Subcutaneous abdominal adipose tissue (tissue), 5 donors: ENCODE results near the gene INIP.
"Not testable (repeated sequence)": the region's sequence is repeated elsewhere in the genome, so short reads cannot be mapped to it uniquely, and the experiment has no call there.

Experiments used
- H3K27ac ChIP-seq: one replicate; pipeline ENCODE4 v1.7.0; 2013; ENCODE audit warnings: low read depth, mild to moderate bottlenecking, inconsistent platforms, low read length, moderate library complexity
- H3K27me3 ChIP-seq, 5 donors: one replicate each; pipeline ENCODE4 v1.7.0; 2013; ENCODE audit warnings: low read length in 5 of 5, inconsistent platforms in 1 of 5; ENCODE audit not compliant: control insufficient read depth in 5 of 5, insufficient read depth in 4 of 5
- H3K36me3 ChIP-seq, 5 donors: one replicate each; pipeline ENCODE4 v1.7.0; 2013; ENCODE audit warnings: low read length in 5 of 5; ENCODE audit not compliant: control insufficient read depth in 5 of 5, insufficient read depth in 5 of 5
- H3K4me1 ChIP-seq, 5 donors: one replicate each; pipeline ENCODE4 v1.7.0; 2013; ENCODE audit warnings: low read length in 5 of 5, mild to moderate bottlenecking in 3 of 5, moderate library complexity in 1 of 5; ENCODE audit not compliant: control insufficient read depth in 5 of 5, insufficient read depth in 5 of 5
- H3K4me3 ChIP-seq, 5 donors: one replicate each; pipeline ENCODE4 v1.7.0; 2013; ENCODE audit warnings: low read length in 5 of 5, low read depth in 1 of 5
- H3K9ac ChIP-seq, 5 donors: one replicate each; pipeline ENCODE4 v1.7.0; 2013; ENCODE audit warnings: low read length in 5 of 5, mild to moderate bottlenecking in 4 of 5, moderate library complexity in 3 of 5
- H3K9me3 ChIP-seq, 5 donors: one replicate each; pipeline ENCODE4 v1.7.0; 2013; ENCODE audit warnings: low read length in 5 of 5; ENCODE audit not compliant: control insufficient read depth in 5 of 5
- donor health status: healthy.
- donor health status: healthy.
- donor health status: healthy.
- donor health status: healthy.
- donor health status: healthy.

The INIP gene

GRCh38 chr9:112689161-112689740 lies 28.7 kb downstream of the INIP start:
- Histone ChIP-seq H3K4me3 (no peak overlapping the region), H3K9ac (no peak overlapping the region), H3K36me3 (peaks cover 25 to 63% (median 35%) of the 10 kb centered on the region in 5 donors), H3K27ac (no peak overlapping the region), H3K9me3 (no peaks in the 10 kb centered on the region), H3K4me1 (peaks cover 0 to 2% (median 0%) of the 10 kb centered on the region in 5 donors), H3K27me3 (no peaks in the 10 kb centered on the region)

GRCh38 chr9:112680731-112681402 lies 37.0 kb downstream of the INIP start:
- H3K27ac ChIP-seq: no peak overlapping the region
- no peak overlapping the region for H3K9ac ChIP-seq
- no peaks in the 10 kb centered on the region for H3K4me1 ChIP-seq
- H3K4me3 ChIP-seq: no peak overlapping the region
- no peaks in the 10 kb centered on the region for H3K27me3 ChIP-seq
- H3K36me3 ChIP-seq: peaks cover 0 to 8% (median 2%) of the 10 kb centered on the region in 5 donors
- peaks cover 0 to 19% (median 18%) of the 10 kb centered on the region in 5 donors for H3K9me3 ChIP-seq

DNA sequence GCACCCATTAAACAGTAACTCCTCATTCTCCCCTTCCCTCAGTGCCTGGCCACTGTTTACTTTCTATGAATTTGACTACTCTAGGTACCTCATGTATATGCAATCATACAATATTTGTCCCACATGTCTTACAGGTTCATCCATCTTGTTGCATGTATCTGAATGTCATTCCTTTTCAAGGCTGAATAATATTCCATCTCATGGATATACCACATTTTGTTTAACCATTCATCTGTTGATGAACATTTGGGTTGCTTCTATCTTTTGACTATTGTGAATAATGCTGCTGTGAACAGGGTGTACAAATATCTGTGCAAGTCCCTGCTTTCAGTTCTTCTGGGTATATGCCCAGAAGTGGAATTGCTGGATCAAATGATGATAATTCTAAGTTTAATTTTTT lies 40.9 kb downstream of the INIP start:
- Histone ChIP-seq H3K27me3 (no peaks in the 10 kb centered on the region), H3K9ac (no peak overlapping the region), H3K27ac (no peak overlapping the region), H3K4me1 (no peaks in the 10 kb centered on the region), H3K9me3 (peaks cover 0 to 19% (median 18%) of the 10 kb centered on the region in 5 donors), H3K4me3 (no peak overlapping the region), H3K36me3 (no peaks in the 10 kb centered on the region)

DNA sequence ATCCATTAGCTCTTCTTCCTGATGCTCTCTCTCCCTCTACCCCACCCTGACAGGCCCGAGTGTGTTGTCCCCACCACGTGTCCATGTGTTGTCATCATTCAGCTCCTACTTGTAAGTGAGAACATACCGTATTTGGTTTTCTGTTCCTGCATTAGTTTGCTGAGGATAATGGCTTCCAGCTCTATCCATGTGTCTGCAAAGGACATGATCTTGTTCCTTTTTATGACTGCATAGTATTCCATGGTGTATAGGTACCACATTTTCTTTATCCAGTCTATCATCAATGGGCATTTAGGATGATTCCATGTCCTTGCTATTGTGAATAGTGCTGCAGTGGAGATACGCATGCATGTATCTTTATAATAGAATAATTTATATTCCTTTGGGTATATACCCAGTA lies 44.7 kb downstream of the INIP start:
- not testable (repeated sequence) for H3K36me3 ChIP-seq, H3K27ac ChIP-seq, H3K9ac ChIP-seq, H3K27me3 ChIP-seq, H3K4me3 ChIP-seq
- Histone ChIP-seq H3K4me1 (peaks cover 0 to 16% (median 0%) of the 10 kb centered on the region in 5 donors), H3K9me3 (peaks cover 0 to 14% (median 9%) of the 10 kb centered on the region in 5 donors)

DNA sequence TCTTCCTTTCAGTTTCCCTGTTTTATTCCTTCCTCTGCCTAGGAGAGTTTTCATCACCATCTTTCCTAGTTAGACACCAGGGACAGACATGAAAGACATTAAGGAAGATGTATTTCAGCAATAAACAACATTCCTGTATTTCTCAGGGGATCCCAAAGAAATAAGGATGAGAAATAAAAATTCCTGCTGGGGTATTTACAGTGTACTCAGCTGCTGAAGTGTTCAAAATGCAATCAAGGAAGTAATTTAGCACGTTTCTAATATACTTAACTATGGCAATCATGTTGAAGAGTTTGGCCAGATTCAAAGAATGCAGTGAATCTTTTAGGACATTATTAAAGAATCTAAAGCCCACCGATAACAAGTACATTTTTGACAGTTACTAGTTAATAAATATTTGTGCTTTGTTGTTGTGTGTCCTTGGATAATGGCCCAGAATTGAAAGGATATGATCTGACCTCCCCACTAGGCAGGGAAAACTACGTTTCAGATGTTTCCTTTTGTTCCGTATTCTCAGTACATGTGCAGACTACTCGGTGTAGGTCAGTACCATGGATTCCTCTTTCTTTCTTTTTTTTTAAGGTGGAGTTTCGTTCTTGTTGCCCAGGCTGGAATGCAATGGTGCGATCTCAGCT lies 46.8 kb downstream of the INIP start:
- Histone ChIP-seq H3K4me1 (peaks cover 0 to 16% (median 0%) of the 10 kb centered on the region in 5 donors), H3K27me3 (no peaks in the 10 kb centered on the region), H3K4me3 (peak overlapping the region in 1 of 5 donors; percentile 53), H3K9ac (no peak overlapping the region), H3K36me3 (no peaks in the 10 kb centered on the region), H3K27ac (no peak overlapping the region), H3K9me3 (no peaks in the 10 kb centered on the region)

GRCh38 chr9:112669326-112669725 lies 48.6 kb downstream of the INIP start:
- Histone ChIP-seq H3K36me3 (no peaks in the 10 kb centered on the region), H3K27me3 (no peaks in the 10 kb centered on the region), H3K9me3 (no peaks in the 10 kb centered on the region), H3K4me1 (peaks cover 0 to 18% (median 0%) of the 10 kb centered on the region in 5 donors), H3K9ac (no peak overlapping the region), H3K4me3 (no peak overlapping the region), H3K27ac (no peak overlapping the region)

GRCh38 chr9:112665347-112665746 lies 52.6 kb downstream of the INIP start:
- Histone ChIP-seq H3K27me3 (no peaks in the 10 kb centered on the region), H3K9ac (no peak overlapping the region), H3K27ac (no peak overlapping the region), H3K4me3 (no peak overlapping the region), H3K9me3 (no peaks in the 10 kb centered on the region), H3K36me3 (no peaks in the 10 kb centered on the region), H3K4me1 (peaks cover 0 to 6% (median 0%) of the 10 kb centered on the region in 5 donors)

- peaks cover 0 to 3% (median 0%) of the 10 kb centered on the region in 5 donors for H3K4me1 ChIP-seq
- H3K27ac ChIP-seq: no peak overlapping the region
- no peaks in the 10 kb centered on the region for H3K27me3 ChIP-seq
- peaks cover 0 to 4% (median 2%) of the 10 kb centered on the region in 5 donors for H3K36me3 ChIP-seq
- H3K4me3 ChIP-seq: no peak overlapping the region
- H3K9me3 ChIP-seq: no peaks in the 10 kb centered on the region
- no peak overlapping the region for H3K9ac ChIP-seq
Measured at GRCh38 chr9:112664531-112664930, 53.4 kb downstream of the INIP start.

- no peaks in the 10 kb centered on the region for H3K9me3 ChIP-seq
- no peak overlapping the region for H3K4me3 ChIP-seq
- H3K36me3 ChIP-seq: peaks cover 0 to 9% (median 6%) of the 10 kb centered on the region in 5 donors
- no peak overlapping the region for H3K27ac ChIP-seq
- H3K9ac ChIP-seq: no peak overlapping the region
- H3K4me1 ChIP-seq: peaks cover 0 to 3% (median 0%) of the 10 kb centered on the region in 5 donors
- H3K27me3 ChIP-seq: no peaks in the 10 kb centered on the region
Measured at GRCh38 chr9:112663681-112664080, 54.2 kb downstream of the INIP start.

DNA sequence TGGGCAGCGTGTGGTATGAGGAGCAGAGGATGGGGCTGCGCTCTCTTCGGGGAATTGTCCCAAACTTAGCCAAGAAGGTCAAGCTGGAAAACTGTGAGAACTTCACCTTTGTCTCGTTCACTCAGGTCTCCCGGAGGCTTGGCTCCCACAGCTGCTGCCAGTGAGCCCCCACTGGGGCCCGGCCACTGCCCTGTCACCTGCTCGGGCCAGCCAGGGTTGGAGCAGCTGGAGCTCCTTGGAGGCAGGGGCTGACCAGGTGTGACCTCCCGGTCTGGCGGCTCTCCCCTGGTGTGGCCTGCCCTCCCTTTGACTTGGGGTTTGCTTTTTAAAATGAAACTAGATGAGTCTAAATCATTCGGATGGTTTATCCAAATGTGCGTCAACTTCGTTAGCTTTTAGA lies 58.0 kb downstream of the INIP start:
- Histone ChIP-seq H3K27me3 (no peaks in the 10 kb centered on the region), H3K9me3 (no peaks in the 10 kb centered on the region), H3K4me1 (peaks cover 0 to 2% (median 0%) of the 10 kb centered on the region in 5 donors), H3K36me3 (peaks cover 0 to 9% (median 6%) of the 10 kb centered on the region in 5 donors), H3K27ac (no peak overlapping the region), H3K4me3 (no peak overlapping the region), H3K9ac (no peak overlapping the region)
